WI38 (cell line): ENCODE data around the gene SYTL5.

Experiments
- H3K4me3 ChIP-seq: 2 replicates; pipeline ENCODE4 v1.5.1; 2011; ENCODE audit warnings: low read depth, mild to moderate bottlenecking, control low read depth, low read length
- TF ChIP-seq, protein P1 (sequence below): IDR thresholded peaks from 2 replicates; pipeline ENCODE4 v1.5.1; 2012; ENCODE audit warnings: low read depth, mild to moderate bottlenecking, control low read depth, low read length

The SYTL5 gene

DNA sequence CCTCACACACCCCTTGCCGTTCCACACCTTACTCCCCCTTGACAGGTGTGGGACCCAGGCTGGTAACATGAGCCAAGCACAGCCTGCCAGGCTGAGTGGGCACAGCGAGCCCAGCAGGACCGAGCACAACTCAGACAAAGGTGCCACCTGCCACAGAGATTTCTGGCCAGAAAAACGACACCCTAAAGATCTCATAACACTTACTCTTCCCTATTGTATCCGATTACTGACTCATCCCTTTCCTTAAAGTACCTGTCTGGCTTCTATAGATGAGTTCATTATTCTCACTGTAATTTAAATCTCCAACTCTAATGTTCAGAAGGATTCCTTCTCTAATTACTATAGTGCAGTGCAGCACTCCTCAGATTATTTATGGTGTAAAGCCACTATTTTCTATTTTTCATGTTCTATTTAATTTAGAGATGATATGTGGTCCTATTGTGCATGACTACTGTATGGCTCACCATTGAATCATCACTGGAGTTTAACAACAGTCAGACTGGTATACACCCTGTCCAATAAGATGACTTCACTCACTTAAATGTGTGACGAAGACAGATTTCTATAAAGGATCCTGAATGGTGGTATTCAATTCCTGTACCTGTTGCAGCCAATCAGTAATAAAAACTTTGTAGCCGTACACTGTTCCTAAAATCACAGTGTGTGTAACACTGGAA, 7.6 kb upstream of the SYTL5 start:
- no peak overlapping the region for H3K4me3 ChIP-seq
- TF ChIP-seq, protein P1, sequence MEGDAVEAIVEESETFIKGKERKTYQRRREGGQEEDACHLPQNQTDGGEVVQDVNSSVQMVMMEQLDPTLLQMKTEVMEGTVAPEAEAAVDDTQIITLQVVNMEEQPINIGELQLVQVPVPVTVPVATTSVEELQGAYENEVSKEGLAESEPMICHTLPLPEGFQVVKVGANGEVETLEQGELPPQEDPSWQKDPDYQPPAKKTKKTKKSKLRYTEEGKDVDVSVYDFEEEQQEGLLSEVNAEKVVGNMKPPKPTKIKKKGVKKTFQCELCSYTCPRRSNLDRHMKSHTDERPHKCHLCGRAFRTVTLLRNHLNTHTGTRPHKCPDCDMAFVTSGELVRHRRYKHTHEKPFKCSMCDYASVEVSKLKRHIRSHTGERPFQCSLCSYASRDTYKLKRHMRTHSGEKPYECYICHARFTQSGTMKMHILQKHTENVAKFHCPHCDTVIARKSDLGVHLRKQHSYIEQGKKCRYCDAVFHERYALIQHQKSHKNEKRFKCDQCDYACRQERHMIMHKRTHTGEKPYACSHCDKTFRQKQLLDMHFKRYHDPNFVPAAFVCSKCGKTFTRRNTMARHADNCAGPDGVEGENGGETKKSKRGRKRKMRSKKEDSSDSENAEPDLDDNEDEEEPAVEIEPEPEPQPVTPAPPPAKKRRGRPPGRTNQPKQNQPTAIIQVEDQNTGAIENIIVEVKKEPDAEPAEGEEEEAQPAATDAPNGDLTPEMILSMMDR = no peak

DNA sequence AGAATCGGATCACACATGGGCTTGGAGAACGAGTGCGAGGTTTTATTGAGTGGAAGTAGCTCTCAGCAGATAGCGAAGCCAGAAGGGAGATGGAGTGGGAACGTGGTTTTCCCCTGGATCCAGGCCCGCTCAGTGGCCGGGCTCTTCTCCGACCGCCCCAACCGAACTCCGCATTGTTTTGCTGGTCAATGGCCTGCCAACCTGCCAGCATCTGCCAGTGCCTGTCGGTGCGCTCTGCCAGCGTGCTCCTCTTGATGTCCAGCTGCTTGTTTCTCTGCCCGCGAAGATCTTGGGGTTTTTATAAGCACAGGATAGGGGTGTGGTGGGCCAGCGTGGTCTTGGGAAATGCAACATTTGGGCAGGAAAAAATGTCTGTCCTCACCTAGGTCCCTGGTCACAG, 5.6 kb upstream of the SYTL5 start:
- TF ChIP-seq, protein P1 = no peak

DNA sequence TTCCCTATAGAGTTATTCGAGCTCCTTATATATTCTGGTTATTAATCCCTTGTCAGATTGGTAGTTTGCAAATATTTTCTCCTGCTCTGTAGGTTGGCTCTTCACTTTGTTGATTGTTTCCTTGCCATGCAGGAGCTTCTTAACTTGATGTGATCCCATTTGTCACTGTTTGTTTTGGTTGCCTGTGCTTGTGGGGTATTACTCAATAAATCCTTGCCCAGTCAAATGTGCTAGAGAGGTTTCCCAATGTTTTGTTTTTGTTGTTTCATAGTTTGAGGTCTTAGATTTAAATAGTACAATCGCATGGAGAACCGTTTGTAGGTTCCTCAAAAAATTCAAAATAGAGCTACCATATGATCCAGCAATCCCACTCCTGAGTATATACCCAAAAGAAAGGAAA, 2.3 kb upstream of the SYTL5 start:
- H3K4me3 ChIP-seq = no peak overlapping the region
- TF ChIP-seq, protein P1 = no peak

More for the DNA sequence above, 5.6 kb upstream of the SYTL5 start:
- H3K4me3 ChIP-seq = no peak overlapping the region

DNA sequence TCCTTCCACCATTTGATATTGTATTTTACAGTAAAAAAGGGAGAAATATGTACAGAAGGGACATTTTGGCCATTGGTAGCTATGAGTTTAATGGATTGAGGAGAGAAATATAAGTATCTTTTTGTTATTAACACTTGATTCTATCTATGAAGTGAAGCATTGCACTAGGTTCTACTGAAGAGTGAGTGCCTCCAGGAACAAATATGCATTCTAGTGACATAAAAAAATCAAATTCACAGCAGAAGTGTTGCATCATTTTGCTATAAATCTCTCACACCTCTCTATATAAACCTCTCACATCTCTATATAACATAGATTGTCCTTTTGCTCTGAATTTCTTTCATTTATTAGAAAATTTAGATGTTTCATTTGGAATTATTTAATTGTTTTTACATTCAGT, 425 bp downstream of the SYTL5 start:
- no peak overlapping the region for H3K4me3 ChIP-seq
- TF ChIP-seq, protein P1 = no peak

DNA sequence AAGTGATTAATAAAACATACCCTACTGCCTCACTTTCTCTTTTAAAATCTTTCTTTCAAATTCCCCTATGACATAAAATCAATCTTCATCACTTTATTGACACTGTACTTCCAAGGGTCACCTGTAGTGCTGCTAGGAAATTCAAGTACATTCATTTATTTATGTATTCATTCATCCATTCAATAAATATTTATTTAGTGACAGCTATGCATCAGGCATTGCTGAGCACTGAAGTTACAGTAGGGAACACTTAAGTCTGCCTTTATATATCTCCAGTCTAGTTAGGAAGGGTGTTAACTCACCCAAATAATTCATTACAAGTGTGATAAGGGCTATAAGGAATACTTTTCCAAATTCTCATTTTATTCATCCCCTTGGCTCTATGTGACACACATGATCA, 2.3 kb downstream of the SYTL5 start:
- H3K4me3 ChIP-seq = no peak overlapping the region

DNA sequence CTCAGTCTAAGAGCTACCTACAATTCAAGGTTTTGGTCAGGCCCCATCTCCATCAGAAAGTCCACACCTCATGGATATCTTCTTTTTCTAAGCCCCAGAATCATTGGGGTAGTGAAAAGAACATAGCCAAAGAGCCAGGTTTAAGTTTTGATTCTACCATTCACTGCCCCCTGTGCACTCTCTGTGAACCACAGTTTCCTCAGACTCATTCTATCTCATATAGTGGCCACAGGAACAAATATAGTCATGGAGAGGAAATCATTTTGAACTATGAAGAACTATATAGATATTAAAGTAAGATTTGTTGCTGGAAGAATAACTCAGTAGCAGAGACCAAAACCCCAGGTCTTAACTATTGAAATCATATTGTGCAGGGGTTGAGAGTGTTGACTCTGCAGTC, 3.3 kb downstream of the SYTL5 start:
- TF ChIP-seq, protein P1 = no peak
- no peak overlapping the region for H3K4me3 ChIP-seq

More for the DNA sequence above, 2.3 kb downstream of the SYTL5 start:
- TF ChIP-seq, protein P1 = no peak

DNA sequence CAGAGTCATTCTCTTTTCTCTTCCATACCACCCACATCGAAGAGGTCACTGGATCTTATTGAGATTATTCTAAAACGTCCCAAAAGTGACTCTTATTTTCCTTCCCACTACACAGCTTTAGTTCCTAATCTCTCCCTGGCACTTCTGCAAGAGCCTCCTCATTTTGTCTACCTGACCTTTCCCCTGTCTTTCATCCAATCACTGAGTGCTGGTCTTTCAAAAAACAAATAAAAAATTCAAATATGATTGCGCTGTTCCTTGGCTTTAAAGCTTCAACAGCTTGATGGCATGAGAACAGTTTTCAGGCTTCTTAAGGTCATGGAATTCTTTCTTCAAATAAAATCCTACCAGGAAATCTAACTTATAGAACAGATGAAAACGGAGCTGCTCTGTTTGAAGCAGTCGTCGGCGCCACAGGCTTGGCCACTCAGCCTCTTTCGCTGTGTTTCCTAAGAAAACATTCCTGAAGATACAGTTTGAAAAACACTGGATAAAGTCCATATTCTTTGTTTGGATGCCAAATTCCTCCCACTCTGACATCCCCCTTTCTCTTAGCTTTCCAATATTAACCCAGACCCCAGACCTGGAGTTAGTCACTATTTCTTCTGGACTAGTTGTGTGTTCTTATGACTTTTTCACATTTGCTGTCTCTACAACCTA, 12.5 kb downstream of the SYTL5 start:
- TF ChIP-seq, protein P1 = no peak
- H3K4me3 ChIP-seq = no peak overlapping the region
